ENCODE data around the gene DDX56.

DDX56 gene

GRCh38 chr7:44555350-44555749 is 18.4 kb downstream of the DDX56 start:
- TF ChIP-seq CTCF (IDR thresholded peaks at IDR 0.05) = no peak

GRCh38 chr7:44549457-44549856 is 24.3 kb downstream of the DDX56 start:
- no peak for TF ChIP-seq CTCF (IDR thresholded peaks at IDR 0.05)

- no peak for TF ChIP-seq CTCF (IDR thresholded peaks at IDR 0.05)
Observed at GRCh38 chr7:44548893-44549292, 24.8 kb downstream of the DDX56 start.

- TF ChIP-seq CTCF (IDR thresholded peaks at IDR 0.05) = no peak
Observed at GRCh38 chr7:44547536-44548231, 26.0 kb downstream of the DDX56 start.

GRCh38 chr7:44541876-44542610 is 31.7 kb downstream of the DDX56 start:
- TF ChIP-seq CTCF (IDR thresholded peaks at IDR 0.05) = no peak

- no peak for TF ChIP-seq CTCF (IDR thresholded peaks at IDR 0.05)
Observed at GRCh38 chr7:44541028-44541869, 32.5 kb downstream of the DDX56 start, which contains the start of gene NPC1L1. Gene NPC1L1 (minus strand): TSS chr7:44541330. CDS start chr7:44541259, 71 bp downstream.

GRCh38 chr7:44540592-44541027 is 33.1 kb downstream of the DDX56 start:
- no peak for TF ChIP-seq CTCF (IDR thresholded peaks at IDR 0.05)
